ENCODE measurements around the gene TBX21.

Gene TBX21

DNA sequence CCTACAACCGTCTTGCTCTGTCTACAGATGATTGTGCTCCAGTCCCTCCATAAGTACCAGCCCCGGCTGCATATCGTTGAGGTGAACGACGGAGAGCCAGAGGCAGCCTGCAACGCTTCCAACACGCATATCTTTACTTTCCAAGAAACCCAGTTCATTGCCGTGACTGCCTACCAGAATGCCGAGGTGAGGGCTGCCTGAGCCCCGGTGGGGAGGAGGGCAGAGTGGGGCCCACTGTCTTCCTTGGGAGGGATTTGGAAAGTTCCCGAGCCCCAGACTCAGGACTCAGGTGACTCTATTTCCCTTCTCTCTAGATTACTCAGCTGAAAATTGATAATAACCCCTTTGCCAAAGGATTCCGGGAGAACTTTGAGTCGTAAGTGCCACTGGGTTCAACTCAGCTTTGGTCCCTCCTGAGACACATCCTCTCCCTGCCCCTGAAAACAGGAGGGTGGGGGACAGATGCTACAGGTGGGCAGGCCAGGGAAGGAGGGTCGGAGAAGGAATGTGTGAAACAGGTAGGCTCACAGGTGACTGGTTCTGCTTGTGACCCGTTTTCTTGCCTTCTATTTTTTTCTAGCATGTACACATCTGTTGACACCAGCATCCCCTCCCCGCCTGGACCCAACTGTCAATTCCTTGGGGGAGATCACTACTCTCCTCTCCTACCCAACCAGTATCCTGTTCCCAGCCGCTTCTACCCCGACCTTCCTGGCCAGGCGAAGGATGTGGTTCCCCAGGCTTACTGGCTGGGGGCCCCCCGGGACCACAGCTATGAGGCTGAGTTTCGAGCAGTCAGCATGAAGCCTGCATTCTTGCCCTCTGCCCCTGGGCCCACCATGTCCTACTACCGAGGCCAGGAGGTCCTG, 11.4 kb downstream of the TBX21 start:
- TF ChIP-seq, protein P1, sequence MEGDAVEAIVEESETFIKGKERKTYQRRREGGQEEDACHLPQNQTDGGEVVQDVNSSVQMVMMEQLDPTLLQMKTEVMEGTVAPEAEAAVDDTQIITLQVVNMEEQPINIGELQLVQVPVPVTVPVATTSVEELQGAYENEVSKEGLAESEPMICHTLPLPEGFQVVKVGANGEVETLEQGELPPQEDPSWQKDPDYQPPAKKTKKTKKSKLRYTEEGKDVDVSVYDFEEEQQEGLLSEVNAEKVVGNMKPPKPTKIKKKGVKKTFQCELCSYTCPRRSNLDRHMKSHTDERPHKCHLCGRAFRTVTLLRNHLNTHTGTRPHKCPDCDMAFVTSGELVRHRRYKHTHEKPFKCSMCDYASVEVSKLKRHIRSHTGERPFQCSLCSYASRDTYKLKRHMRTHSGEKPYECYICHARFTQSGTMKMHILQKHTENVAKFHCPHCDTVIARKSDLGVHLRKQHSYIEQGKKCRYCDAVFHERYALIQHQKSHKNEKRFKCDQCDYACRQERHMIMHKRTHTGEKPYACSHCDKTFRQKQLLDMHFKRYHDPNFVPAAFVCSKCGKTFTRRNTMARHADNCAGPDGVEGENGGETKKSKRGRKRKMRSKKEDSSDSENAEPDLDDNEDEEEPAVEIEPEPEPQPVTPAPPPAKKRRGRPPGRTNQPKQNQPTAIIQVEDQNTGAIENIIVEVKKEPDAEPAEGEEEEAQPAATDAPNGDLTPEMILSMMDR (IDR thresholded peaks at IDR 0.05): no peak
- Histone ChIP-seq H3K36me3 (no peaks in the 10 kb centered on the region), H3K4me1 (no peaks in the 10 kb centered on the region), H3K4me3 (no peak overlapping the region), H3K9me3 (no peaks in the 10 kb centered on the region), H3K27ac (no peak overlapping the region), H3K27me3 (peaks cover 0 to 57% of the 10 kb centered on the region in 2 donors)
- intact Hi-C loops (cut with DNase I; ENCODE audit: low total_unique reads): no loop called here
- no peak for DNase-seq

DNA sequence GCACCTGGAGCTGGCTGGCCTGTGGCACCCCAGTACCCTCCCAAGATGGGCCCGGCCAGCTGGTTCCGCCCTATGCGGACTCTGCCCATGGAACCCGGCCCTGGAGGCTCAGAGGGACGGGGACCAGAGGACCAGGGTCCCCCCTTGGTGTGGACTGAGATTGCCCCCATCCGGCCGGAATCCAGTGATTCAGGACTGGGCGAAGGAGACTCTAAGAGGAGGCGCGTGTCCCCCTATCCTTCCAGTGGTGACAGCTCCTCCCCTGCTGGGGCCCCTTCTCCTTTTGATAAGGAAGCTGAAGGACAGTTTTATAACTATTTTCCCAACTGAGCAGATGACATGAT, 12.0 kb downstream of the TBX21 start:
- Histone ChIP-seq H3K27ac (no peak overlapping the region), H3K27me3 (peaks cover 0 to 53% of the 10 kb centered on the region in 2 donors), H3K36me3 (no peaks in the 10 kb centered on the region), H3K4me1 (no peaks in the 10 kb centered on the region), H3K4me3 (no peak overlapping the region), H3K9me3 (no peaks in the 10 kb centered on the region)
- TF ChIP-seq, protein P1 (IDR thresholded peaks at IDR 0.05): no peak
- intact Hi-C loops (cut with DNase I; ENCODE audit: low total_unique reads): no loop called here
- no peak for DNase-seq

DNA sequence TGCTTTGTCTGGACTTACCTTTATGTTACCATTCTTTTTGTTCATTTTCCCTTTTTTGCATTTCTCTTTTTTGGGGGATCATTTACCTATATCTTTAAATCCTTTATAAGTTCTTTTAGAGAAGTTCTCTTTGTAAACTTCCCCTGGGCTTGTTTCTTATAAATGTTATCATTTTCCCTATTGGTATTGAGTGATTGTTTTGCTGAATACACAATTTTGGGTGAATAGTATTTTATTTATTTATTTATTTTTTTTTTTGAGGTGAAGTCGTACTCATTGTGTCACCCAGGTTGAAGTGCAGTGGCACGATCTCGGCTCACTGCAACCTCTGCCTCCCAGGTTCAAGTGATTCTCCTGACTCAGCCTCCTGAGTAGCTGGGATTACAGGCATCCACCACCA, 18.4 kb downstream of the TBX21 start:
- Histone ChIP-seq H3K27ac (no peak overlapping the region), H3K4me1 (no peaks in the 10 kb centered on the region), H3K9me3 (no peaks in the 10 kb centered on the region), H3K4me3 (no peak overlapping the region), H3K27me3 (peaks cover 0 to 28% of the 10 kb centered on the region in 2 donors), H3K36me3 (no peaks in the 10 kb centered on the region)
- DNase-seq: no peak
- intact Hi-C loops (cut with DNase I; ENCODE audit: low total_unique reads): no loop called here
- TF ChIP-seq, protein P1 (IDR thresholded peaks at IDR 0.05): no peak

DNA sequence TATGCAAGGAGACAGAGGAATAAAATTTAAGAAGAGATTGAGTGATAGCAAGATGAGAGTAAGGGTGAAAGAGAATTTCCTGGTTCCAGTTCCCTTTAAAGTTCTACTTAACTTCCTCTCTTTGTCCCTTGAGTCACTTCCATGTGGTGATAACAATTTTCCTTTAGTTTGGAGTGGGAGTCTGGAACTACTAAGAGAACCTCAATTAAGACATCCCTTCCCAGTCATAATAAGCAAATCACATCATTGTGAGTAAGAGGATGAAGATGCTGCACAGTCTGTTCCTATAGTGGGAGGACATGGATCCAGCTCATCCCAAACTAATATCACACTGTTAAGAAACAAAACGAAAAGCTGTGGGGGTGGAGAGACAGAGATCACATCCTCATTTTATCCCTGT, 24.4 kb downstream of the TBX21 start:
- Histone ChIP-seq H3K27ac (no peak overlapping the region), H3K4me3 (no peak overlapping the region), H3K27me3 (peaks cover 0 to 24% of the 10 kb centered on the region in 2 donors), H3K9me3 (peaks cover 0 to 13% (median 6%) of the 10 kb centered on the region in 3 donors), H3K36me3 (no peaks in the 10 kb centered on the region), H3K4me1 (no peaks in the 10 kb centered on the region)
- intact Hi-C loops (cut with DNase I; ENCODE audit: low total_unique reads): no loop called here
- TF ChIP-seq, protein P1 (IDR thresholded peaks at IDR 0.05): no peak
- DNase-seq: no peak

DNA sequence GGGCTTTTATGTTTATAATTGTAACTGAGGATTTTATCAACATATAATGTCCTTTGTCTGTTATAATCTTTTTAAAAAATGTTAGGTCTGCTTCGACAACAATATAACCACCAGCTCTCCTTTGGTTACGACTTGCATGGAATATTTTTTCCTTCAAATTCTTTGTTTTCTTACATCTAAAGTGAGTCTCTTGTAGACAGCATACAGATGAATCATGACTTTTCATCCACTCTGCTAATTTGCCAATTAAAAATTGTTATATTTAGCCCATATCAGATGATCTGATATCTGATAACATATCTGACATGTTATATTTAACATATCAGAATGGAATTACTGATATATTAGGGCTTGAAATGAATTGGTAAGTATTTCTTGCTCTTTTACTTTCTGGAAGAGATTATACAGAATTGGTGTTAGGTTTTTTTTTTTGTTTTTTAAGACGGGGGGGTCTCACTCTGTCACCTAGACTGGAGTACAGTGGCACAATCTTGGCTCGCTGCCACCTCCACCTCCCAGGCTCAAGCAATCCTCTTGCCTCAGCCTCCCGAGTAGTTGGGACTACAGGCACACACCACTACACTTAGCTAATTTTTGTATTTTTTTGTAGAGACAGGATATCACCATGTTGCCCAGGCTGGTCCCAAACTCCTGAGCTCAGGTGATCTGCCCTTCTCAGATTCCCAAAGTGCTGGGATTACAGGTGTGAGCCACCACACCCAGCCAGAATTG, 27.5 kb downstream of the TBX21 start:
- H3K36me3 ChIP-seq: no peaks in the 10 kb centered on the region
- no peak overlapping the region for H3K27ac ChIP-seq
- H3K9me3 ChIP-seq: peaks cover 0 to 24% (median 6%) of the 10 kb centered on the region in 3 donors
- peaks cover 0 to 15% of the 10 kb centered on the region in 2 donors for H3K27me3 ChIP-seq
- intact Hi-C loops (cut with DNase I; ENCODE audit: low total_unique reads): no loop called here
- no peak overlapping the region for H3K4me3 ChIP-seq
- DNase-seq: no peak
- TF ChIP-seq, protein P1 (IDR thresholded peaks at IDR 0.05): no peak
- no peaks in the 10 kb centered on the region for H3K4me1 ChIP-seq

Data from tibial artery (tissue), 4 donors.